Skeletal muscle satellite cell (primary cell): ENCODE data around the gene TRERF1.

Experiments used
- H3K27me3 ChIP-seq: 2 replicates; pipeline ENCODE4 v1.7.0; 2013; ENCODE audit warnings: low read length; ENCODE audit not compliant: control insufficient read depth, insufficient read depth
- H3K36me3 ChIP-seq: 2 replicates; pipeline ENCODE4 v1.7.0; 2013; ENCODE audit warnings: mild to moderate bottlenecking, control low read depth, low read length; ENCODE audit not compliant: insufficient read depth
- H3K4me1 ChIP-seq: 2 replicates; pipeline ENCODE4 v1.7.0; 2013; ENCODE audit warnings: low read length; ENCODE audit not compliant: control insufficient read depth, insufficient read depth
- H3K4me2 ChIP-seq: 2 replicates; pipeline ENCODE4 v1.7.0; 2013; ENCODE audit warnings: mild to moderate bottlenecking, low read length
- H3K4me3 ChIP-seq: 2 replicates; pipeline ENCODE4 v1.7.0; 2013; ENCODE audit warnings: low read length
- H3K9ac ChIP-seq: 2 replicates; pipeline ENCODE4 v1.7.0; 2013; ENCODE audit warnings: mild to moderate bottlenecking, low read depth, low read length, moderate library complexity
- H3K9me3 ChIP-seq: replicated peaks from 2 replicates; pipeline ENCODE4 v1.7.0; 2013; ENCODE audit warnings: mild to moderate bottlenecking, control low read depth, low read length

TRERF1 gene

DNA sequence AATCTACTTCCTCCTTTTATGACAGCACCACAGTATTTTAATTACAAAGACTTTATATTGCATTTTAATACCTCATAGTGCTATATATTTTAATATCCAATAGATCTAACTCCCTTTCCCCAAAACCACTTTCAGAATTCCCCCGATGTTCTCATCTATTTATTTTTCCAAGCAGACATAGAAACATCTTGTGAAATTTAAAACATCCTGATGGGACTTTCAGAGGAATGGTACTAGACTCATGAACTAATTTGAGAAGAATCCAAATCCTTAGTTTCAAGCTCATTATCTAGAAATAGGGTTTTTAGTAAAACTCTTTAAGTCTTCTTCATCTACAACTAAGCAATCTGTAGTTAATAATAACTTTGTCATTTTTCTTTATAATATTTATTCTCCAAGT lies 97.0 kb downstream of the TRERF1 start:
- no peak overlapping the region for H3K4me3 ChIP-seq
- no peaks in the 10 kb centered on the region for H3K9me3 ChIP-seq
- no peaks in the 10 kb centered on the region for H3K27me3 ChIP-seq
- H3K4me2 ChIP-seq = no peak overlapping the region
- no peaks in the 10 kb centered on the region for H3K36me3 ChIP-seq
- H3K4me1 ChIP-seq = peaks cover 20% of the 10 kb centered on the region
- no peak overlapping the region for H3K9ac ChIP-seq

- Histone ChIP-seq H3K4me1 (peaks cover 8% of the 10 kb centered on the region), H3K9ac (no peak overlapping the region), H3K27me3 (no peaks in the 10 kb centered on the region), H3K9me3 (no peaks in the 10 kb centered on the region), H3K4me3 (no peak overlapping the region), H3K4me2 (no peak overlapping the region), H3K36me3 (no peaks in the 10 kb centered on the region)
Measured at GRCh38 chr6:42352856-42353564, 98.7 kb downstream of the TRERF1 start.

GRCh38 chr6:42350911-42351310 lies 100.8 kb downstream of the TRERF1 start:
- H3K27me3 ChIP-seq = no peaks in the 10 kb centered on the region
- H3K9ac ChIP-seq = no peak overlapping the region
- H3K4me3 ChIP-seq = no peak overlapping the region

DNA sequence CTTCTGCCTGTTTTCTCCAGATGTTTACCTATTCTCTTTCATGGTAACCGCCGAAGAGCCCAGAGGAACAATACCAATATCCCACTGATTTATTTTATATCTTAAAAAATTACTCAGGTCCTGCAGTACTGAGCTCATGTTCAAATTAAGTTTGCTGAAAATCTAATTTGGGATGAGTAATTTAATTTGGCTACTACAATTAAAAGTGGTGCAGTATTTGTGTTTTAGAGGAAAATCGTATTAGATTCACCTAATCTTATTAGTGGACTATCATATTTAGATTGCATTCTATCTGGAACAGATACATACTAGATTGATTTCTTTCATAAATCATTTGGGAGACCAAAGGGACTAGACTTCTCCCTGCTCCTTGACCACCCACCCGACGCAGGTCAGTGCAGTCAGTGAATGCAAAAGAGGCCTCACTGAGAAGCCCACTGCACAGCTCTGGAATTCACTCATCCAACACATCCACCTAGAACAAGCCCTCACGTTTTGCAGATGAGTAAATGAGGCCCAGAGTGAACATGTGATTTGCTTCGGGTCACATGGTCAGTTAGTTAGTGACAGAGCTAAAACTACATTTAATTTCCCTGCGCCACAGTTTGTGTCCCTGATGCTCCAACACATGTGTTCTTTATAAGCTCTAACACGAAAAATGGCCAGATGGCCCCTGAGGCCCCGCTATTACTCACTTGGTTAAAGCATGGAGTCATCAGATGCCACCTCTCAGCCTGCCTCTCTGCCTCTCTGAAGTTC lies 101.8 kb downstream of the TRERF1 start:
- H3K4me2 ChIP-seq = no peak overlapping the region
- no peaks in the 10 kb centered on the region for H3K9me3 ChIP-seq
- no peak overlapping the region for H3K9ac ChIP-seq

More at GRCh38 chr6:42350911-42351310, 100.8 kb downstream of the TRERF1 start:
- H3K36me3 ChIP-seq = no peaks in the 10 kb centered on the region
- H3K9me3 ChIP-seq = no peaks in the 10 kb centered on the region
- H3K4me2 ChIP-seq = no peak overlapping the region
- no peaks in the 10 kb centered on the region for H3K4me1 ChIP-seq

GRCh38 chr6:42347456-42347855 lies 104.3 kb downstream of the TRERF1 start:
- no peaks in the 10 kb centered on the region for H3K9me3 ChIP-seq
- no peaks in the 10 kb centered on the region for H3K4me1 ChIP-seq
- no peak overlapping the region for H3K4me3 ChIP-seq
- no peaks in the 10 kb centered on the region for H3K36me3 ChIP-seq
- H3K9ac ChIP-seq = no peak overlapping the region
- H3K27me3 ChIP-seq = no peaks in the 10 kb centered on the region
- H3K4me2 ChIP-seq = no peak overlapping the region

More for the DNA sequence above, 101.8 kb downstream of the TRERF1 start:
- Histone ChIP-seq H3K36me3 (no peaks in the 10 kb centered on the region), H3K27me3 (no peaks in the 10 kb centered on the region), H3K4me1 (no peaks in the 10 kb centered on the region), H3K4me3 (no peak overlapping the region)

- Histone ChIP-seq H3K4me1 (no peaks in the 10 kb centered on the region), H3K9me3 (no peaks in the 10 kb centered on the region), H3K36me3 (no peaks in the 10 kb centered on the region), H3K4me2 (no peak overlapping the region), H3K9ac (no peak overlapping the region), H3K4me3 (no peak overlapping the region), H3K27me3 (no peaks in the 10 kb centered on the region)
Measured at GRCh38 chr6:42345696-42346416, 105.9 kb downstream of the TRERF1 start.

- Histone ChIP-seq H3K4me1 (peaks cover 5% of the 10 kb centered on the region), H3K4me2 (no peak overlapping the region), H3K9me3 (no peaks in the 10 kb centered on the region), H3K4me3 (no peak overlapping the region), H3K9ac (no peak overlapping the region), H3K36me3 (no peaks in the 10 kb centered on the region), H3K27me3 (no peaks in the 10 kb centered on the region)
Measured at GRCh38 chr6:42344756-42345155, 107.0 kb downstream of the TRERF1 start.

DNA sequence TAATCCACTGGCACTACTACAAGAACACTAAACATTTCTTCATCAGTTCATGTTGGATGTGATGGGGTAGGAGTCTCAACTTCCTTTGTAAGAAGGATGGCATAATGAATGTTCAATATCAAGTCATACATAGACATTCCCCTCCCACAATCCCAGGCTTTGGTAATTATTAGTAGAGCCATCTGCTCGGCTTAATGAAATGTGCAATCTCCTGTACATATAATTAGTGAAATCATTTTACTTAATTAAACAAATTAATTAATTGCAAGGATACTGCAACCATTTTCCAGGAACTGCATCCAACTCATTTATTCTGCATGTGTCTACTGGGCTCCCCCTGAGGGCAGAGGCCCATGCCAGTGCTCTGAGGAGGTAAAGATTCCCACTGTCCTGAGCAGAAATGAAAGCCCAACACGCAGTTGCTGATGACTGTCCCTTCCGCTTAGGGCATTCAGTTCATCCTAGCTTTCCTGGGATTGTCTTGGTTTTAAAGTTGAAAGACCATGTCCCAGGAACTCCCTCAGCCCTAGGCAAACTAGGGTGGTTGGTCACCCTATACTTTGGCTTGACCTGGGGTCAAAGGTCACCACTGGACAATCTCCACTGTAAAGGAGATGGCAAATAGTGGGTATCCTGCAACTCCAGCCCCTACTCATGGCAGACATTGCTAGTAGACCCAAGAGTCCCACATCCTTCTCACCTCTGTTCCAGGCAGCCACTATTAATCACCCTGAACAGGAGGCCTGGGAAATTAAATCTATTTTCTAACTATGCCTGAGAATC lies 109.8 kb downstream of the TRERF1 start:
- H3K4me1 ChIP-seq = peaks cover 23% of the 10 kb centered on the region
- no peaks in the 10 kb centered on the region for H3K27me3 ChIP-seq
- H3K9me3 ChIP-seq = no peaks in the 10 kb centered on the region
- H3K36me3 ChIP-seq = no peaks in the 10 kb centered on the region
- no peak overlapping the region for H3K9ac ChIP-seq
- no peak overlapping the region for H3K4me3 ChIP-seq
- no peak overlapping the region for H3K4me2 ChIP-seq

GRCh38 chr6:42341221-42341620 lies 110.5 kb downstream of the TRERF1 start:
- no peak overlapping the region for H3K4me3 ChIP-seq
- H3K4me1 ChIP-seq = peaks cover 23% of the 10 kb centered on the region
- no peaks in the 10 kb centered on the region for H3K9me3 ChIP-seq
- no peak overlapping the region for H3K4me2 ChIP-seq
- H3K27me3 ChIP-seq = no peaks in the 10 kb centered on the region
- H3K9ac ChIP-seq = no peak overlapping the region
- no peaks in the 10 kb centered on the region for H3K36me3 ChIP-seq

DNA sequence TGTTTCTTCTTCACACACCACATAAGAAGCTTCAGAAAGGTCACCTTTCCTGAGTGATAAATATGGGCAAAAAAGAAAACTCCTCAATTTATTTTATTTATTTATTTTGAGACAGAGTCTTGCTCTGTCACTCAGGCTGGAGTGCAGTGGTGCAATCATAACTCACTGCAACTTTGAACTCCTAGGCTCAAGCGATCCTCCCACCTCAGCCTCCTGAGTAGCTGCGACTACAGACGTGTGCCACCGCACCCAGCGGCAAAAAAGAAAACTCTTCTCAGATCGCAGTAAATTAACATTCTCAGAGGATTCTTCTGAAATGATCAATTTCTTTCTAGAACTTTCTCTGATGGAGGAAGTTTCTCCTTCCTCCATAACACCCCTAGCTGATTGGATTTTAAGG lies 111.2 kb downstream of the TRERF1 start:
- Histone ChIP-seq H3K4me2 (no peak overlapping the region), H3K36me3 (no peaks in the 10 kb centered on the region), H3K9ac (no peak overlapping the region), H3K4me1 (peaks cover 23% of the 10 kb centered on the region), H3K9me3 (no peaks in the 10 kb centered on the region), H3K27me3 (no peaks in the 10 kb centered on the region), H3K4me3 (no peak overlapping the region)

DNA sequence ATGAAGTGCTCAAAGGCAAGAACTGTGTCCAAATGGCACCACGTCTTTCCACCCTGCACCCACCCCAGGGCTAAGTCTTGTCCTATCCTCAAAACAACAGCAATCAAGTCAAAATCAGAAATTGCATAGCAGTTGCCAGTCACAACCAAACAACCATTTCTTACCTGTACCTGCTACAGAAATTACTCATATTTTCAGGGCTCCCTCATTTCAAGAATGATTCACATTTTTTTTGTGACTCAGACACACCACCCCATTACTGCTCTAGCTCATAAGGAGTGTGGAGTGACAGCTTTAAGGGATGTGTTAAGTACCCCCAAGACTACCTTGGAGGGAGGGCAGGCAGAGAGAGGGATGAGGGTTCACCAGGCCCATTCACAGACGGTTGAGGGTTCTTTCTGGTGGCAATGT lies 111.7 kb downstream of the TRERF1 start:
- no peaks in the 10 kb centered on the region for H3K27me3 ChIP-seq
- no peak overlapping the region for H3K4me3 ChIP-seq
- H3K9me3 ChIP-seq = no peaks in the 10 kb centered on the region
- no peak overlapping the region for H3K9ac ChIP-seq
- no peaks in the 10 kb centered on the region for H3K36me3 ChIP-seq
- H3K4me1 ChIP-seq = peaks cover 23% of the 10 kb centered on the region
- H3K4me2 ChIP-seq = no peak overlapping the region
